Sigmoid colon (tissue), 7 donors: ENCODE measurements around the gene GGCX. TPM values are rescaled to one million over a fixed set of nuclear protein-coding genes. Genes with fewer than 3 reads are reported as not detected.

Source experiments
- DNase-seq: peaks from one replicate; pipeline ENCODE4 v3.0.0-alpha.2; 2019
- H3K27ac ChIP-seq, 4 donors: fragments of 200-600 bp; sonication (generic); one replicate each; pipeline ENCODE4 v1.5.1; 2016 to 2019; ENCODE audit warnings: mild to moderate bottlenecking in 1 of 4
- H3K27me3 ChIP-seq, 3 donors: fragments of 200-600 bp; sonication (generic); one replicate each; pipeline ENCODE4 v1.5.1; 2019; ENCODE audit warnings: mild to moderate bottlenecking in 1 of 3
- H3K36me3 ChIP-seq, 4 donors: fragments of 200-600 bp; sonication (generic); one replicate each; pipeline ENCODE4 v1.5.1; 2016 to 2019
- H3K4me1 ChIP-seq, 4 donors: fragments of 200-600 bp; sonication (generic); one replicate each; pipeline ENCODE4 v1.5.1; 2017 to 2019
- H3K4me3 ChIP-seq, 4 donors: fragments of 200-600 bp; sonication (generic); one replicate each; pipeline ENCODE4 v1.5.1; 2017 to 2019; ENCODE audit warnings: mild to moderate bottlenecking in 2 of 4, moderate library complexity in 1 of 4
- H3K9me3 ChIP-seq, 4 donors: fragments of 200-600 bp in 3 of 4; sonication (generic) in 3 of 4; one replicate each; pipeline versions ENCODE4 v1.5.1 to v1.6.1; 2013 to 2019
- CTCF ChIP-seq, 4 experiments: fragments of 450-650 bp in 3 of 4; fragments of 200-600 bp in 1 of 4; IDR thresholded peaks; one replicate each; pipeline ENCODE4 v1.5.1; 2016 to 2019; ENCODE audit warnings: antibody characterized with exemption in 4 of 4, mild to moderate bottlenecking in 3 of 4, moderate library complexity in 2 of 4
- EP300 ChIP-seq, 4 donors: sonication (generic); formaldehyde crosslinking; IDR thresholded peaks; one replicate each; pipeline ENCODE4 v1.6.1; 2017; ENCODE audit warnings: antibody characterized with exemption in 4 of 4
- POLR2A ChIP-seq, 2 donors: fragments of 450-650 bp; IDR thresholded peaks; one replicate each; pipeline ENCODE4 v1.6.1; 2016; ENCODE audit warnings: antibody characterized with exemption in 2 of 2, mild to moderate bottlenecking in 2 of 2, moderate library complexity in 2 of 2
- POLR2AphosphoS5 ChIP-seq, 4 donors: sonication (generic); formaldehyde crosslinking; IDR thresholded peaks; one replicate each; pipeline ENCODE4 v1.6.1; 2017; ENCODE audit warnings: antibody characterized with exemption in 4 of 4
- WGBS, 2 donors: extraction: QIAGEN DNeasy Blood & Tissue Kit; methylation state at CpG; one replicate each; pipeline ENCODE4 v1.1.7; 2013; 5-methylcytosine and 5-hydroxymethylcytosine counted together
- intact Hi-C: fragments of 100-400 bp; cut with DNase I; formaldehyde crosslinking; loops from one replicate; pipeline ENCODE4 v1.15.1; 2023
- polyA plus RNA-seq, 3 donors: library from polyadenylated mRNA; stranded (reverse); fragments of 200-250 nt; gene quantifications; one replicate each; pipeline ENCODE4 v1.2.3, GENCODE V29; 2013
- total RNA-seq, 4 donors: library from RNA; depleted of rRNA; stranded (reverse); fragments of >200 nt; gene quantifications; one replicate each; pipeline ENCODE4 v1.1.0, GENCODE V29; 2016
- donor health status: healthy with polysubstance abuse.
- donor health status: Bipolar disorder and iron deficiency.
- donor health status: healthy.

The GGCX gene
- total and polyA plus RNA-seq, 7 donors: 3.6 to 25.3 (median 22.8) TPM

- Histone ChIP-seq H3K27me3 (no peaks in the 10 kb centered on the region), H3K36me3 (peaks cover 5 to 41% (median 14%) of the 10 kb centered on the region in 4 donors), H3K9me3 (no peaks in the 10 kb centered on the region), H3K4me3 (peak overlapping the region; percentile 69 to 85 (median 77)), H3K4me1 (peaks cover 0 to 61% (median 50%) of the 10 kb centered on the region in 4 donors), H3K27ac (peak overlapping the region; percentile 86 to 97 (median 92))
- DNase-seq: no peak
- 87 to 88% methylated on average over 6 of the region's 6 CpGs for WGBS, 2 donors
- intact Hi-C loops: loop anchor here (5.0 kb wide), 1 partner anchor 39 kb away; the partner anchor contains the start of gene GGCX
- TF ChIP-seq EP300 (IDR thresholded peaks at IDR 0.05): no peak
- TF ChIP-seq CTCF (IDR thresholded peaks at IDR 0.05): no peak
- no peak for TF ChIP-seq POLR2AphosphoS5 (IDR thresholded peaks at IDR 0.05)
- no peak for TF ChIP-seq POLR2A (IDR thresholded peaks at IDR 0.05)
Measured at GRCh38 chr2:85600951-85601770, 39.9 kb upstream of the GGCX start.

GRCh38 chr2:85600235-85600575, 38.9 kb upstream of the GGCX start:
- Histone ChIP-seq H3K27me3 (no peaks in the 10 kb centered on the region), H3K4me3 (no peak overlapping the region), H3K36me3 (peaks cover 5 to 41% (median 14%) of the 10 kb centered on the region in 4 donors), H3K9me3 (no peaks in the 10 kb centered on the region), H3K4me1 (peaks cover 0 to 53% (median 43%) of the 10 kb centered on the region in 4 donors), H3K27ac (no peak overlapping the region)
- 81 to 82% methylated on average over 3 of the region's 3 CpGs for WGBS, 2 donors
- TF ChIP-seq POLR2AphosphoS5 (IDR thresholded peaks at IDR 0.05) (no peak), CTCF (IDR thresholded peaks at IDR 0.05) (no peak), EP300 (IDR thresholded peaks at IDR 0.05) (no peak), POLR2A (IDR thresholded peaks at IDR 0.05) (no peak)
- intact Hi-C loops: loop anchor here (5.0 kb wide), 1 partner anchor 38 kb away; the partner anchor contains the start of gene GGCX
- no peak for DNase-seq

GRCh38 chr2:85599468-85600234, 38.4 kb upstream of the GGCX start:
- no peak for TF ChIP-seq EP300 (IDR thresholded peaks at IDR 0.05)
- no peak for TF ChIP-seq POLR2A (IDR thresholded peaks at IDR 0.05)
- no peak for TF ChIP-seq CTCF (IDR thresholded peaks at IDR 0.05)
- no peak for TF ChIP-seq POLR2AphosphoS5 (IDR thresholded peaks at IDR 0.05)
- intact Hi-C loops: loop anchor here (5.0 kb wide), 1 partner anchor 37 kb away; the partner anchor contains the start of gene GGCX
- peaks cover 0 to 53% (median 44%) of the 10 kb centered on the region in 4 donors for H3K4me1 ChIP-seq

GRCh38 chr2:85598594-85599340, 37.5 kb upstream of the GGCX start:
- 76 to 82% methylated on average over 14 of the region's 14 CpGs for WGBS, 2 donors
- Histone ChIP-seq H3K36me3 (peaks cover 5 to 41% (median 14%) of the 10 kb centered on the region in 4 donors), H3K4me1 (peaks cover 0 to 50% (median 41%) of the 10 kb centered on the region in 4 donors), H3K27me3 (no peaks in the 10 kb centered on the region), H3K9me3 (no peaks in the 10 kb centered on the region), H3K4me3 (no peak overlapping the region), H3K27ac (no peak overlapping the region)
- intact Hi-C loops: no loop called here
- TF ChIP-seq EP300 (IDR thresholded peaks at IDR 0.05): no peak
- no peak for TF ChIP-seq CTCF (IDR thresholded peaks at IDR 0.05)
- no peak for TF ChIP-seq POLR2A (IDR thresholded peaks at IDR 0.05)
- no peak for TF ChIP-seq POLR2AphosphoS5 (IDR thresholded peaks at IDR 0.05)
- DNase-seq: no peak

More at GRCh38 chr2:85599468-85600234, 38.4 kb upstream of the GGCX start:
- 74 to 78% methylated on average over 17 of the region's 17 CpGs for WGBS, 2 donors
- Histone ChIP-seq H3K36me3 (peaks cover 5 to 41% (median 14%) of the 10 kb centered on the region in 4 donors), H3K4me3 (no peak overlapping the region), H3K27me3 (no peaks in the 10 kb centered on the region), H3K27ac (no peak overlapping the region), H3K9me3 (no peaks in the 10 kb centered on the region)
- DNase-seq: no peak
